ENCODE results near the gene DNTT. TPM values are rescaled to one million over a fixed set of nuclear protein-coding genes. Genes with fewer than 3 reads are reported as not detected.
A peak's percentile ranks its signal among the peaks of the same experiment; 100 is the strongest.

The DNTT gene
- total and polyA plus RNA-seq, 9 of the 15 experiments (the other 6 are each of a cell fraction or from before 2014, with no cell fraction given) = not detected

DNA sequence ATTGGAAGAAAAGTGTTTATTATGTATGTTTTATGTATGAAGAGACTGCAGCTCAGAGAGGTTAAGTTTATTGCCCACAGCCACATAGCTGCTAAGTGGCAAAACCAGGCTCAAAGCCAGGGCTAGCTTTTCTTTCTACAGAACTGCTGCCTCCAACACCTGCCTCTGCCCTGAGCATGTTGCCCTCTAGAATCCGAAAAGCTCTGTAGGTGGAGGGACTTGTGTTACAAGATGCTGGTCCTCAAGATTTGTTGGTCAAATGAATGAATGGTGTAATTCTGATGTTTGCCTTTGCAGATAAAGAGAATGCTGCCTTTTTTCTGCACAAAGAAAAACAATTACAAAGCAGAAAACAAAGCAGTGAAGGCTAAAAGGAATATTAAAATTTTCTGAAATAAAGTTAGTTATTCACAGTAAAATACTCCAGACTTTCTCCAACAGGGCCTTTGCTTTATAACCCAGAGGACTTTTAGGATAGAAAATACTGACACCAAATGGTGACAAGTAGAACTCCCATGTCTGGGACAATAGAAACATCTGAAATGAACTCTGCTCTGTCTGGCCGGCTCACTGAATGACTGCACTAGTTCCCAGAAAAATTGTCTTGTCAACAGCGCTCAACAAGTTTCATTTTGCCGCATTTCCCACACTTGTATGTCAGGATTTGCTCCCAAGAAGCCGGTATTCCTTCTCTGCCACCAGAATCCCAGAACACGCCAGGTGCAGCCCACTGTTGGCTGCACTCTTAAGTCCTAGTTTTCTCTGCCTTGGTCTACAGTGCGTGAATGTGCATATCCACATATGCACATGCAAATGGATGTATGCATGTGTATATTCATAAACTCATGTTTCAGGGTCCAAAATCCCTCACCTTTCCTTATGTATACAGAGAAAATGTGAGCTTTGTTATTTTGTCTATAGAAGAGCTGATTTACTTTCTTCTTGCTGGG lies 11.0 kb upstream of the DNTT start:
- BruUV-seq (replicated peaks) = no TSS peak
- ChIA-PET CTCF (ENCODE audit: low intra/inter-chr PET ratio) (interaction anchor here (0.6 to 1.7 kb wide), 3 partner anchors 63 to 378 kb away, joined by 3 to 6 read pairs (median 3); no protein-coding TSS in a partner anchor), POLR2A (no interaction called here)
- in situ Hi-C loops (cut with MboI) = loop anchor here (10.0 kb wide), 1 partner anchor 278 kb away; no protein-coding TSS in a partner anchor
- no peaks in the 10 kb centered on the region for H3K79me2 ChIP-seq (ENCODE audit: control insufficient read depth, insufficient read depth, low read length)
- H3K9me1 ChIP-seq (ENCODE audit: control insufficient read depth, insufficient read depth, low read length) = no peaks in the 10 kb centered on the region
- FAIRE-seq (peak; percentile 62), DNase-seq (ENCODE audit: extremely low read depth in 1 of 4, low spot score in 3 of 4) (peak in 3 of 4 experiments; percentile 8 to 33 (median 19)), ATAC-seq (peak; percentile 87)
- H3K27me3 ChIP-seq (ENCODE audit: control insufficient read depth in 2 of 2, insufficient read depth in 2 of 2, low read length in 2 of 2) = peaks cover 0 to 6% of the 10 kb centered on the region in 2 experiments; a peak in 1 of 5 replicates
- no peak overlapping the region for H2AFZ ChIP-seq (ENCODE audit: low read depth, low read length)
- no peak overlapping the region for H3K9ac ChIP-seq (ENCODE audit: insufficient read depth in 1 of 2, low read depth in 2 of 2, low read length in 2 of 2)
- H3K27ac ChIP-seq (ENCODE audit: extremely low read depth, low read depth, low read length) = no peak overlapping the region
- WGBS (ENCODE audit: insufficient coverage, low coverage, missing lambda C conversion rate) = 0% methylated on average over 7 of the region's 7 CpGs
- no peak overlapping the region for H3K4me3 ChIP-seq
- H3K36me3 ChIP-seq (ENCODE audit: control insufficient read depth, insufficient read depth, low read length) = no peaks in the 10 kb centered on the region
- intact Hi-C loops (cut with micrococcal nuclease) = loop anchor here (1.0 kb wide), 1 partner anchor 276 kb away; no protein-coding TSS in a partner anchor
- no peaks in the 10 kb centered on the region for H3K9me3 ChIP-seq (replicated peaks; ENCODE audit: control insufficient read depth, insufficient read depth, low read depth, low read length)
- no peak overlapping the region for H3K4me2 ChIP-seq (ENCODE audit: insufficient read depth, low read length)
- no peaks in the 10 kb centered on the region for H3K4me1 ChIP-seq (replicated peaks in 1 of 2; ENCODE audit: control insufficient read depth in 2 of 2, insufficient read depth in 2 of 2, low read length in 2 of 2)
- H4K20me1 ChIP-seq (replicated peaks; ENCODE audit: control insufficient read depth, insufficient read depth, low read length) = no peaks in the 10 kb centered on the region
- TF ChIP-seq SMARCC2 (IDR thresholded peaks at IDR 0.05; ENCODE audit: low read depth) = no peak
- TF ChIP-seq, protein P1, sequence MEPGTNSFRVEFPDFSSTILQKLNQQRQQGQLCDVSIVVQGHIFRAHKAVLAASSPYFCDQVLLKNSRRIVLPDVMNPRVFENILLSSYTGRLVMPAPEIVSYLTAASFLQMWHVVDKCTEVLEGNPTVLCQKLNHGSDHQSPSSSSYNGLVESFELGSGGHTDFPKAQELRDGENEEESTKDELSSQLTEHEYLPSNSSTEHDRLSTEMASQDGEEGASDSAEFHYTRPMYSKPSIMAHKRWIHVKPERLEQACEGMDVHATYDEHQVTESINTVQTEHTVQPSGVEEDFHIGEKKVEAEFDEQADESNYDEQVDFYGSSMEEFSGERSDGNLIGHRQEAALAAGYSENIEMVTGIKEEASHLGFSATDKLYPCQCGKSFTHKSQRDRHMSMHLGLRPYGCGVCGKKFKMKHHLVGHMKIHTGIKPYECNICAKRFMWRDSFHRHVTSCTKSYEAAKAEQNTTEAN (CRISPR knock-in tag; IDR thresholded peaks at IDR 0.05) = no peak
- no peak for TF ChIP-seq SIRT6 (IDR thresholded peaks at IDR 0.05; ENCODE audit: low read depth, low read length)
- TF ChIP-seq TOE1 (IDR thresholded peaks at IDR 0.05; ENCODE audit: borderline replicate concordance) = no peak
- TF ChIP-seq TOE1 (CRISPR knock-in tag; IDR thresholded peaks at IDR 0.05; ENCODE audit: borderline replicate concordance, low read depth) = no peak
- TF ChIP-seq SIX5 (IDR thresholded peaks at IDR 0.05; ENCODE audit: borderline replicate concordance in 1 of 2, insufficient read depth in 1 of 2, low read depth in 1 of 2, low read length in 2 of 2) = no peak
- no peak for TF ChIP-seq SETDB1 (IDR thresholded peaks at IDR 0.05; ENCODE audit: low read length)
- no peak for TF ChIP-seq ARNT (IDR thresholded peaks at IDR 0.05)
- TF ChIP-seq, protein P2, sequence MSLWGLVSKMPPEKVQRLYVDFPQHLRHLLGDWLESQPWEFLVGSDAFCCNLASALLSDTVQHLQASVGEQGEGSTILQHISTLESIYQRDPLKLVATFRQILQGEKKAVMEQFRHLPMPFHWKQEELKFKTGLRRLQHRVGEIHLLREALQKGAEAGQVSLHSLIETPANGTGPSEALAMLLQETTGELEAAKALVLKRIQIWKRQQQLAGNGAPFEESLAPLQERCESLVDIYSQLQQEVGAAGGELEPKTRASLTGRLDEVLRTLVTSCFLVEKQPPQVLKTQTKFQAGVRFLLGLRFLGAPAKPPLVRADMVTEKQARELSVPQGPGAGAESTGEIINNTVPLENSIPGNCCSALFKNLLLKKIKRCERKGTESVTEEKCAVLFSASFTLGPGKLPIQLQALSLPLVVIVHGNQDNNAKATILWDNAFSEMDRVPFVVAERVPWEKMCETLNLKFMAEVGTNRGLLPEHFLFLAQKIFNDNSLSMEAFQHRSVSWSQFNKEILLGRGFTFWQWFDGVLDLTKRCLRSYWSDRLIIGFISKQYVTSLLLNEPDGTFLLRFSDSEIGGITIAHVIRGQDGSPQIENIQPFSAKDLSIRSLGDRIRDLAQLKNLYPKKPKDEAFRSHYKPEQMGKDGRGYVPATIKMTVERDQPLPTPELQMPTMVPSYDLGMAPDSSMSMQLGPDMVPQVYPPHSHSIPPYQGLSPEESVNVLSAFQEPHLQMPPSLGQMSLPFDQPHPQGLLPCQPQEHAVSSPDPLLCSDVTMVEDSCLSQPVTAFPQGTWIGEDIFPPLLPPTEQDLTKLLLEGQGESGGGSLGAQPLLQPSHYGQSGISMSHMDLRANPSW (CRISPR knock-in tag; IDR thresholded peaks at IDR 0.05) = no peak
- TF ChIP-seq ZKSCAN1 (IDR thresholded peaks at IDR 0.05; ENCODE audit: low read depth, low read length) = no peak
- TF ChIP-seq MCM7 (IDR thresholded peaks at IDR 0.05) = no peak
- TF ChIP-seq CTCFL (IDR thresholded peaks at IDR 0.05; ENCODE audit: borderline replicate concordance, insufficient read depth, low read depth, low read length, poor library complexity, severe bottlenecking) = no peak

Measured in K562 (cell line).